GM12878 (cell line): ENCODE measurements around the gene RHNO1. TPM values are rescaled to one million over a fixed set of nuclear protein-coding genes. Genes with fewer than 3 reads are reported as not detected.

Experiments
- ATAC-seq: fragments of 200-7000 bp; cut with Tn5 transposase; 3 replicates; pipeline ENCODE4 v1.9.1; 2020; ENCODE audit warnings: mild to moderate bottlenecking, moderate library complexity
- BruUV-seq: library from RNA; stranded (reverse); fragments of 400-500 nt; replicated peaks from 2 replicates; lab custom pipeline; 2021; lab: Mats Ljungman, UMichigan
- CTCF ChIA-PET: fragments of 300-600 bp; sonication (Branson Sonifier 250); formaldehyde crosslinking; extraction: SDS; loops from one replicate; lab custom pipeline; 2021; ENCODE audit warnings: inconsistent platforms; lab: Yijun Ruan, JAX
- POLR2A ChIA-PET: fragments of 350-600 bp; formaldehyde crosslinking; extraction: SDS; loops from one replicate; lab custom pipeline; 2021; ENCODE audit warnings: inconsistent platforms; lab: Charles Lee
- RAD21 ChIA-PET: fragments of 300-600 bp; sonication (Branson Sonifier 250); formaldehyde crosslinking; loops from one replicate; lab custom pipeline; 2023; ENCODE audit warnings: antibody characterized with exemption; ENCODE audit not compliant: unreplicated experiment; lab: Charles Lee
- SMC1A ChIA-PET: fragments of 300-600 bp; sonication (Branson Sonifier 250); formaldehyde crosslinking; loops from one replicate; lab custom pipeline; 2023; ENCODE audit not compliant: unreplicated experiment, uncharacterized antibody; lab: Charles Lee
- DNase-seq: peaks from one replicate; pipeline ENCODE4 v3.0.0-alpha.2; 2011; ENCODE audit warnings: low read depth, low spot score
- FAIRE-seq: peaks from 3 replicates; lab custom pipeline; 2011; peaks lifted over from hg19 to GRCh38; lab: Jason Lieb, UNC
- H2AFZ ChIP-seq: 2 replicates; pipeline ENCODE4 v1.6.0; 2011; ENCODE audit warnings: low read depth, low read length, control low read depth; ENCODE audit not compliant: control insufficient read depth
- H3K27ac ChIP-seq: 2 replicates; pipeline ENCODE4 v1.5.1; 2011; ENCODE audit warnings: control low read depth; ENCODE audit not compliant: control insufficient read depth, insufficient read depth
- H3K27me3 ChIP-seq, 2 experiments: replicated peaks in 1 of 2; 2 replicates each; pipeline versions ENCODE4 v1.6.0 to v1.6.1; 2011; ENCODE audit warnings: low read length in 1 of 2; ENCODE audit not compliant: control insufficient read depth in 2 of 2, insufficient read depth in 2 of 2
- H3K36me3 ChIP-seq, 2 experiments: 2 replicates each; pipeline ENCODE4 v1.5.1; 2011; ENCODE audit warnings: low read length in 1 of 2; ENCODE audit not compliant: control insufficient read depth in 2 of 2, insufficient read depth in 2 of 2
- H3K4me1 ChIP-seq: 2 replicates; pipeline ENCODE4 v1.6.1; 2011; ENCODE audit warnings: mild to moderate bottlenecking, low read length, moderate library complexity, mixed read lengths; ENCODE audit not compliant: control insufficient read depth, insufficient read depth
- H3K4me2 ChIP-seq: 2 replicates; pipeline ENCODE4 v1.6.0; 2011; ENCODE audit warnings: control low read depth; ENCODE audit not compliant: control insufficient read depth, insufficient read depth
- H3K4me3 ChIP-seq: fragments of 200-600 bp; sonication (generic); 2 replicates; pipeline ENCODE4 v1.5.1; 2016
- H3K79me2 ChIP-seq: 2 replicates; pipeline ENCODE4 v1.6.0; 2011; ENCODE audit warnings: low read length; ENCODE audit not compliant: control insufficient read depth, insufficient read depth
- H3K9ac ChIP-seq: 2 replicates; pipeline ENCODE4 v1.8.0; 2011; ENCODE audit warnings: low read length, control low read depth, mixed read lengths; ENCODE audit not compliant: control insufficient read depth, insufficient read depth
- H3K9me3 ChIP-seq: replicated peaks from 3 replicates; pipeline ENCODE4 v1.5.1; 2011; ENCODE audit warnings: mild to moderate bottlenecking, low read length; ENCODE audit not compliant: control insufficient read depth, insufficient read depth
- H4K20me1 ChIP-seq: 2 replicates; pipeline ENCODE4 v1.6.0; 2011; ENCODE audit not compliant: control insufficient read depth, insufficient read depth
- BMI1 ChIP-seq: fragments of 450-650 bp; IDR thresholded peaks from 2 replicates; pipeline ENCODE4 v1.6.1; 2016; ENCODE audit warnings: mild to moderate bottlenecking, moderate library complexity, borderline replicate concordance
- CHD4 ChIP-seq: fragments of 200-600 bp; sonication (generic); IDR thresholded peaks from 2 replicates; pipeline ENCODE4 v1.6.1; 2016; ENCODE audit warnings: mild to moderate bottlenecking
- E2F8 ChIP-seq: fragments of 450-650 bp; IDR thresholded peaks from 2 replicates; pipeline ENCODE4 v1.6.1; 2018; ENCODE audit warnings: mild to moderate bottlenecking, low read depth, moderate library complexity; ENCODE audit not compliant: partially characterized antibody
- GATAD2B ChIP-seq: fragments of 450-650 bp; conservative IDR thresholded peaks from 2 replicates; pipeline ENCODE4 v1.6.1; 2017; ENCODE audit warnings: low read depth, mild to moderate bottlenecking, moderate library complexity
- MAX ChIP-seq: IDR thresholded peaks from 2 replicates; pipeline ENCODE4 v1.6.1; 2012; ENCODE audit warnings: low read depth, low read length, improper control_type of control experiment
- MEF2B ChIP-seq: fragments of 450-650 bp; IDR thresholded peaks from 2 replicates; pipeline ENCODE4 v1.6.1; 2018; ENCODE audit warnings: mild to moderate bottlenecking, moderate library complexity; ENCODE audit not compliant: partially characterized antibody, poor library complexity, severe bottlenecking
- MTA3 ChIP-seq: IDR thresholded peaks from 2 replicates; pipeline ENCODE4 v1.6.1; 2012; ENCODE audit warnings: low read length, inconsistent platforms, borderline replicate concordance
- MYC ChIP-seq: IDR thresholded peaks from 2 replicates; pipeline ENCODE4 v1.6.1; 2011; ENCODE audit warnings: mild to moderate bottlenecking, low read length, moderate library complexity, inconsistent platforms; ENCODE audit not compliant: insufficient read depth, insufficient replicate concordance, insufficient read length, severe bottlenecking
- NR2C2 ChIP-seq: IDR thresholded peaks from 2 replicates; pipeline ENCODE4 v1.6.1; 2011; ENCODE audit warnings: borderline replicate concordance, low read depth; ENCODE audit not compliant: control insufficient read depth, insufficient read length
- PML ChIP-seq: IDR thresholded peaks from 2 replicates; pipeline ENCODE4 v1.6.1; 2012; ENCODE audit warnings: low read length, inconsistent platforms
- SMAD1 ChIP-seq: fragments of 450-650 bp; IDR thresholded peaks from 2 replicates; pipeline ENCODE4 v1.6.1; 2018; ENCODE audit warnings: mild to moderate bottlenecking, low read depth; ENCODE audit not compliant: partially characterized antibody
- SMAD5 ChIP-seq: IDR thresholded peaks from 2 replicates; pipeline ENCODE4 v1.6.1; 2016; ENCODE audit warnings: antibody characterized with exemption, low read depth
- SMC3 ChIP-seq: IDR thresholded peaks from 2 replicates; pipeline ENCODE4 v1.6.1; 2011; ENCODE audit warnings: low read length, improper control_type of control experiment, borderline replicate concordance
- SRF ChIP-seq, 2 experiments: IDR thresholded peaks; 2 replicates each; pipeline ENCODE4 v1.6.1; 2011; ENCODE audit warnings: low read depth in 2 of 2, low read length in 2 of 2, mild to moderate bottlenecking in 1 of 2, moderate library complexity in 1 of 2
- ZBED1 ChIP-seq: IDR thresholded peaks from 2 replicates; pipeline ENCODE4 v1.6.1; 2016; ENCODE audit warnings: borderline replicate concordance
- ZNF217 ChIP-seq: fragments of 450-650 bp; IDR thresholded peaks from 2 replicates; pipeline ENCODE4 v1.6.1; 2017; ENCODE audit warnings: antibody characterized with exemption, mild to moderate bottlenecking
- ZNF384 ChIP-seq: IDR thresholded peaks from 2 replicates; pipeline ENCODE4 v1.6.1; 2012; ENCODE audit warnings: low read depth, mild to moderate bottlenecking, low read length, improper control_type of control experiment, borderline replicate concordance
- WGBS: methylation state at CpG from one replicate; pipeline ENCODE4 v1.1.6; 2016; ENCODE audit warnings: low lambda C conversion rate; ENCODE audit not compliant: insufficient replicate concordance, insufficient coverage; ENCODE audit errors: missing lambda C conversion rate; 5-methylcytosine and 5-hydroxymethylcytosine counted together
- in situ Hi-C: fragments of 300-500 bp; cut with MboI; formaldehyde crosslinking; loops from 9 replicates; pipeline ENCODE4 v1.14.3; 2018; ENCODE audit warnings: mixed read lengths
- intact Hi-C: fragments of 100-400 bp; cut with micrococcal nuclease; formaldehyde crosslinking; loops from one replicate; pipeline ENCODE4 v1.14.2; 2022; ENCODE audit not compliant: unreplicated experiment
- polyA plus RNA-seq, 11 experiments: library from polyadenylated mRNA; depleted of rRNA in 4 of 11; unstranded in 6 of 11; stranded (reverse) in 5 of 11; fragments of >200 nt; fragmentation: Nextera tagmentation in 4 of 11; fragmentation: Illumina TruSeq in 1 of 11; extraction: Ambion mirVana in 4 of 11; extraction: Trizol in 1 of 11; gene quantifications; 1 replicate in 1 of 11; 2 replicates in 10 of 11; pipeline versions ENCODE4 v1.2.1 to v1.2.3, GENCODE V29; 2011 to 2016; ENCODE audit warnings: inconsistent platforms in 2 of 11, missing spikeins in 2 of 11, low read depth in 1 of 11
- total RNA-seq, 4 experiments: library from RNA; depleted of rRNA in 3 of 4; stranded (reverse); fragments of >200 nt in 3 of 4; fragmentation: Illumina TruSeq in 1 of 4; extraction: Trizol in 1 of 4; gene quantifications; 2 replicates each; pipeline versions ENCODE4 v1.2.1 to v1.2.3, GENCODE V29; 2013 to 2021
- TF ChIP-seq, protein P1 (sequence below): fragments of 450-650 bp; formaldehyde crosslinking; IDR thresholded peaks from 2 replicates; pipeline ENCODE4 v1.4.0; 2022; ENCODE audit warnings: mild to moderate bottlenecking, moderate library complexity

RHNO1 gene
- total and polyA plus RNA-seq, 10 of the 15 experiments (the other 5 are each of a cell fraction or from before 2014, with no cell fraction given), result 27.9 to 91.6 (median 49.3) TPM

DNA sequence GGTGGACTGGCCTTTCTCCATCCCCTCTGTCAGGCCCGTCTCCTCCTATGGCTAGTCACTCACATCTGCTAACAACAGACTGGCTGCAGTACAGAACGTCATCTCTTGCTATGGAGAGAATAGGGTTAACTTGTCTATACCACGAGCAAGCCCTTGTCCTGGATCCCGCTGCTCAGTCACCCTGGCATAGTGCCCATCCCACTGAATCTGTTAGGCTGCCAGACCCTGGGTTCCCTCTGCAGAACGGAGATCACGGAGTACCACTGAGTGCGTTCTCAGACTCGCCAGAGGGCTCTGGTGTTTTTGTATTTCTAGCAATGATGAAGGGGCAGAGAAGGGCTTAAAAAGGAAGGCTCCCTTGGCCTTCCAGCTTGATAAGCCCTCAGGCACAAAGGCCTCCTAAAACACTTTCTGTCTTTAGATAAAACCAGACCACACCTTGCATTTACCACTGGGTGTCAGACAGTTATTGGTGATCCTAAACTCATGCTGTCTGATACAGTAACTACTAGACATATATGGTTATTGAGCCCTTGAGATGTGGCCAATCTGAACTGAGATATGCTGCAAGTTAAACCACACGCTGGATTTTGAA, 35.9 kb upstream of the RHNO1 start:
- WGBS, result 91% methylated on average over 9 of the region's 9 CpGs
- Histone ChIP-seq H3K9ac (no peak overlapping the region), H3K4me3 (no peak overlapping the region), H3K9me3 (no peaks in the 10 kb centered on the region), H3K36me3 (no peaks in the 10 kb centered on the region; a peak in 1 of 4 replicates), H4K20me1 (no peaks in the 10 kb centered on the region), H3K27me3 (no peaks in the 10 kb centered on the region), H3K79me2 (no peaks in the 10 kb centered on the region), H3K4me1 (no peaks in the 10 kb centered on the region), H3K4me2 (no peak overlapping the region), H2AFZ (no peak overlapping the region), H3K27ac (no peak overlapping the region)
- TF ChIP-seq SMAD1 (no peak), MYC (no peak), MEF2B (no peak), CHD4 (no peak), BMI1 (no peak), GATAD2B (no peak), ZNF384 (no peak), PML (no peak), ZNF217 (no peak), ZBED1 (no peak), NR2C2 (no peak), MAX (no peak), SMC3 (no peak), E2F8 (no peak), MTA3 (no peak), SRF (IDR thresholded peaks at IDR 0.05; ENCODE audit: low read depth in 2 of 2, low read length in 2 of 2) (no peak), SMAD5 (no peak)
- TF ChIP-seq, protein P1, sequence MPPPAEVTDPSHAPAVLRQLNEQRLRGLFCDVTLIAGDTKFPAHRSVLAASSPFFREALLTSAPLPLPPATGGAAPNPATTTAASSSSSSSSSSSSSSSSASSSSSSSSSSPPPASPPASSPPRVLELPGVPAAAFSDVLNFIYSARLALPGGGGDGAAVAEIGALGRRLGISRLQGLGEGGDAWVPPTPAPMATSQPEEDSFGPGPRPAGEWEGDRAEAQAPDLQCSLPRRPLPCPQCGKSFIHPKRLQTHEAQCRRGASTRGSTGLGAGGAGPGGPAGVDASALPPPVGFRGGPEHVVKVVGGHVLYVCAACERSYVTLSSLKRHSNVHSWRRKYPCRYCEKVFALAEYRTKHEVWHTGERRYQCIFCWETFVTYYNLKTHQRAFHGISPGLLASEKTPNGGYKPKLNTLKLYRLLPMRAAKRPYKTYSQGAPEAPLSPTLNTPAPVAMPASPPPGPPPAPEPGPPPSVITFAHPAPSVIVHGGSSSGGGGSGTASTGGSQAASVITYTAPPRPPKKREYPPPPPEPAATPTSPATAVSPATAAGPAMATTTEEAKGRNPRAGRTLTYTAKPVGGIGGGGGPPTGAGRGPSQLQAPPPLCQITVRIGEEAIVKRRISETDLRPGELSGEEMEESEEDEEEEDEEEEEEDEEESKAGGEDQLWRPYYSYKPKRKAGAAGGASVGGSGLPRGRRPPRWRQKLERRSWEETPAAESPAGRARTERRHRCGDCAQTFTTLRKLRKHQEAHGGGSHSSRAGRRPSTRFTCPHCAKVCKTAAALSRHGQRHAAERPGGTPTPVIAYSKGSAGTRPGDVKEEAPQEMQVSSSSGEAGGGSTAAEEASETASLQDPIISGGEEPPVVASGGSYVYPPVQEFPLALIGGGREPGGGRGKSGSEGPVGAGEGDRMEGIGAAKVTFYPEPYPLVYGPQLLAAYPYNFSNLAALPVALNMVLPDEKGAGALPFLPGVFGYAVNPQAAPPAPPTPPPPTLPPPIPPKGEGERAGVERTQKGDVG (CRISPR knock-in tag), result no peak
- no peak for DNase-seq
- in situ Hi-C loops (no loop called here), intact Hi-C loops (no loop called here)
- no TSS peak for BruUV-seq
- ChIA-PET SMC1A (no interaction called here), RAD21 (no interaction called here), CTCF (interaction anchor here (0.7 kb wide), 1 partner anchor 9 kb away, joined by 4 read pairs; no protein-coding TSS in a partner anchor), POLR2A (no interaction called here)
- FAIRE-seq, result no peak
- no peak for ATAC-seq
